Measurements from ENCODE around the gene HIPK2.

HIPK2 gene

DNA sequence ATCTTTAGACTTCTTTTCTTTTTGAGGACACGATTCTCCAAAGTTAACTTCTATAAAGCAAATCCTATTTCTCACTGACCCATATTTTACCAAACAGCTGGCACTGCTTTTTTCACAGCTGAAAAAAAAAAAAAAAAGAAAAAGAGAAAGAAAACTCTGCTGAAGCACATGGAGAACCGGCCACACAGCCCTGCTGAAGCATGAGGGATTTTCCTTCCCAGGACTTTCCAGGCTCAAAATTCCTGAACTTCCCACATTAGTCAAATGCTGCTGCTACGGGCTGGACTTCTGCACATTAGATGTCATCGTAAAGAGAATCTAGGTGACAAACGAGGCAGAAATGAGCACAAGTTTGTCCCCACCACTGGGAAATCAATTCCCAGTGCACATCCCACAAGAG lies 25.2 kb downstream of the HIPK2 start:
- no peak for DNase-seq (ENCODE audit: low read depth in 2 of 2)

DNA sequence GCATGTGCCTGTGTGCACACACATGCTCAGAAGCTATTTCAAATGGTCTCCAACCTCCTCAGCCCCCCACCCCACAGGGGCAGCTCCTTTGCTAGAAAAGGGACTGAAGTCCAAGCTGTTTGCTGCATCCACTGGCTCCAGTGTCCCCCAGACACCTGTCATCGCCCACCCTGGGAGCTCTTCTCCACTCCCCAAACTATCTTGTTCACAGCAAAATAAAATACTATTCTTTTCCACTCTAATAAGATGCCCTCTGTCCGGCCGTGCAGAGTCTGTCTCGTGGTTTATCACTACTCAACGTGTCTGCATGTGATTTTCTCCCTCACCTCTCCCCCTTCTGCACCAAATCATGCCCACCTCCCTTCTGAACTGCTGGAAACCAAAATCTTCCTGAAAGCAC lies 25.6 kb downstream of the HIPK2 start:
- DNase-seq (ENCODE audit: low read depth in 2 of 2): no peak

DNA sequence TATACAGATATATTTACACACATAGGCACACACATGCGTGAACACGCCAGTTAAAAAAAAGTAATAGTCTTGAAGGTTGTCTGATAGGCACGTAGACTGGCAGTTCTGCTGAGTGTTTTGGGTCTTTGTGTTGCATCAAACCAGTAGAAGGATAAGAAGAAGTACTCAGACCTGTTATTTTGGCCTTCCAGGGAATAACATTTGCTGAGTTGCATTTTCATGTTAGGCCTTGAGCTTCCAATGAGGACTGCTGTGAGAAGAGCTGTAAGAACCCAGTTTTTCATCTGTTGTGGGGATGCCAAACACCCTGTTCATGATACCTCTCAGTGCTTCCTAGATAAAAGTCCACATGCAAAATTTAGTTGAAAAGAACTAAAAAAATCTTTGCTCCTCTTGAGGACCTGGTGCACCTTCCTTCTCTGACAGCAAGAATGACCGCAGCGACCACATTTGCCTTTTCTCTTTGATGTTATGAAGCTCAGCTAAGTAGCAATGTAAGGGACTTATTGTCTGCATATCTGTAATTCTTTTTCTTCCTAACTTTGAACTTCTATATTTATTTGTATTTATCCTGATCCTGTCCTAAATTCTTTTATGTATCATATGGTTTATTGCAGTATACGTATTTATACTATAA lies 27.2 kb downstream of the HIPK2 start:
- DNase-seq (ENCODE audit: low read depth in 2 of 2): no peak

DNA sequence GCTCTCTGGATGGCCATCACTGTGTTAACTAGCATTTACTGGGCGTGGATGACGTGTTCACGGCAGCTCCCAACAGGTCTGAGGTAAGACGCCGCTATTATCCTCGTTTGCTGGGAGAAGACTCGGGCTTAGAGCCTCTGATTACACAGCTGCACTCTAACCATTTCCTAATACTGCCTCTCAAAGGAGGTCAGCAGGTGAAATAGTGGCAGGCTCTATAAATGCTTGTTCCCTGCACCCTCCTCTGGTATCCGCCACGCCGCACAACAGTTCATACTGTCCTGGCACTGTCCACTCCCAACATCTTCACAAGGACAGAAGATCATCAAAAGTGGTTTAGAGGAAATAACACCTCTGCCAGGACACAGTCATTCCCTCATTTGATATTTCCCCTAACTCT lies 28.3 kb downstream of the HIPK2 start:
- DNase-seq (ENCODE audit: low read depth in 2 of 2): no peak

DNA sequence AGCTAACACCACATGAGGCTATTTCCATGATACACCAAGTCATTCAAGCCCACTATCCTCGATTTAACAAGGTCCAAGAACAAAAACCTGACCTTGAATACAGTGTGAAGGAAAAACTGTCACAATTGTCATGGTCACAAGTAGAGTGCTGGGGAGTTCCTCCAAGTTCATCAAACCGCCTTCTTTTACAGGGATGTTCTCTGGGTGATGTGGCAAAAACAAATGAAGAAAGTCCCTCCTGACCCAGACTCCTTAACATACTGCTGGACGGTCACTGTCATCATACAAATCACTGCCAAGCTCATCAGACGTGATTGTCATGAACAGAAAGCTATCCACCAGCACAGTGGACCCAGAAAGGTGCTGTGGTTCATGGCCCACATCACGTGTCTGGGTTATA lies 28.9 kb downstream of the HIPK2 start:
- no peak for DNase-seq (ENCODE audit: low read depth in 2 of 2)

DNA sequence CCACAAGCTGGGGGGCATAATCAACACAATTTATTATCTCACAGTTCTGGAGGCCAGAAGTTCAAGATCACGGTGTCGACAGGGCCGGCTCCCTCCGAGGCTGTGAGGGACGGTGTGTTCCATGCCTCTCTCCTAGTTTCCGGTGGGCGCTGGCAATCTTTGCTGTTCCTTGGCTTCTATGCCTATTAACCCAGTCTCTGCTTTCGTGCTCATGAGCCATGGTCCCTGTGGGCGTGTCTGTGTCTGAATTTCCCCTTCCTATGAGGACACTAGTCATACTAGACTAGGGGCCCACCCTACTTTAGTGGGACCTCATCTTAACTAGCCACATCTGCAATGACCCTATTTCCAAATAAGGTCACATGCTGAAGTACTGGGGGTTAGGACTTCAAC lies 29.4 kb downstream of the HIPK2 start:
- DNase-seq (ENCODE audit: low read depth in 2 of 2): no peak

DNA sequence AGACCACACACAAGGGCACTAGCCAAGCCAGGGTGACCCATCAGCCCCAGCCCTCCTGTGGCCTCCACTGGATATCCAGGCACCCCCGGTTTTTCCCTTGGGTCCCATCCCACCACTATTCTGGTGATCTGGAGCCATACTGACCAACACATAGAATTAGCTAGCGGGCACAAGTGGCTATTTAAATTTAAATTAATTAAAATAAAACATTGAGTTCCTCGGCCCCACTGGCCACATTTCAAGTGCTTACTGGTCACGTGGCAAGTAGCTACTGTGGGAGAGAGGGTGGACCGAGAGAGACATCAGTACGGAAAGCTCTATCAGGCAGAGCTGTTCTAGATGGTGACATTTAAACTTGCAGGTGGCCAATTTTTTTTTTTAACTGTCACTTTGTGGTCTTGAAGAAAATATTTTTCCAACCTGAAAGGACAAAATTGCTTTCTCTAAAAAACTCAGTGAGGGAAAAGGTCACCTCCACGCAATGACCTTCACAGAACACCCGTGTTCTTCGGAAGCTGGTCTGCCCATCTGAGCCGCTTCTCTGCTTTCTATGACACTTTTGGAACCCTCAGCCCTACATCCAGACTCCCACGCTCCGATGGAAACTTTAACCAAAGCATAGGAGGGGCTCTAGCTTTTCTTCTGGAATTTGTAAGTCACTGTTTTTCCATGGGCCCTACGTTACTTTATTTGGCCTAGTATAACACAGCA lies 30.0 kb downstream of the HIPK2 start:
- no peak for DNase-seq (ENCODE audit: low read depth in 2 of 2)

DNA sequence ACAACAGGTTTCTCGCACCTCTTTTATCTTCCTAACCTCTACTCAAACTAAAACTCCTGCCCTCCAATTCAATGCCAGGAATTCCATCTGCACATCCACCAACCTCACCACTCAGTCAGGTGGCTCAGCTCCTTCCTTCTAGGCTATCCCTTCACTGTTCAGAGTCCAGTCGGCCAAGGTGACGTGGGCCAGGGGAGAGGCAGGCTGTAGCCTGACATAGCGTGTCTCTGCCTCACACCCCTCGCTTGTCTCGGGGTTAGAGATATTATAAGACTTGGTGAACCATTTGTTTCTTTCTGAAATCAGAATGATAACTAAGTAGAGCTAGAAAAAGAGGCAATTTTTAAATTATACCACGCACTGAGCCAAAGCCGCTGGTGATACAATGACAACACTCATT lies 31.1 kb downstream of the HIPK2 start:
- DNase-seq (ENCODE audit: low read depth in 2 of 2): no peak

DNA sequence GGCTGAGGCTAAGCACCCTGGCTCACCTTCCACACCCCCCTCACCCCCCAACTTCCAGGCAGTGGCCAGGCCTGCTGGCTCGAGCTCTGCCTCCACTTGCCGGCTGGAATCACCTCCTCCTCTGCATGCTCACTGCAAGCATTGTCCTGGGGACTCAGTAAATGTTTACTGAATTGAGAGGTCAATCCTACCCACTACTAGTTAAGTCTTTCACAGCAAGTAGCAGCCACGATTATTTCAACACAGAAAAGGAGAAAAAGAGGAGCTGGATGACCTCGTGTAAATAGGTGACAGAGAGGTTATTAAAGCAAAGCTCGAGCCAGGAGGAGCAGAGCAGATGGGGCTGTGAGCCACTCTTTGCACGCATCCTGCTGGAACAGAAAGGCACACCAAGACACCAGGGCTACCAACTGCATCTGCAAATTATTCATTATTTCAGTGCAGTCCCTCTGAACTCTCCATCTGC lies 32.1 kb downstream of the HIPK2 start:
- no peak for DNase-seq (ENCODE audit: low read depth in 2 of 2)

DNA sequence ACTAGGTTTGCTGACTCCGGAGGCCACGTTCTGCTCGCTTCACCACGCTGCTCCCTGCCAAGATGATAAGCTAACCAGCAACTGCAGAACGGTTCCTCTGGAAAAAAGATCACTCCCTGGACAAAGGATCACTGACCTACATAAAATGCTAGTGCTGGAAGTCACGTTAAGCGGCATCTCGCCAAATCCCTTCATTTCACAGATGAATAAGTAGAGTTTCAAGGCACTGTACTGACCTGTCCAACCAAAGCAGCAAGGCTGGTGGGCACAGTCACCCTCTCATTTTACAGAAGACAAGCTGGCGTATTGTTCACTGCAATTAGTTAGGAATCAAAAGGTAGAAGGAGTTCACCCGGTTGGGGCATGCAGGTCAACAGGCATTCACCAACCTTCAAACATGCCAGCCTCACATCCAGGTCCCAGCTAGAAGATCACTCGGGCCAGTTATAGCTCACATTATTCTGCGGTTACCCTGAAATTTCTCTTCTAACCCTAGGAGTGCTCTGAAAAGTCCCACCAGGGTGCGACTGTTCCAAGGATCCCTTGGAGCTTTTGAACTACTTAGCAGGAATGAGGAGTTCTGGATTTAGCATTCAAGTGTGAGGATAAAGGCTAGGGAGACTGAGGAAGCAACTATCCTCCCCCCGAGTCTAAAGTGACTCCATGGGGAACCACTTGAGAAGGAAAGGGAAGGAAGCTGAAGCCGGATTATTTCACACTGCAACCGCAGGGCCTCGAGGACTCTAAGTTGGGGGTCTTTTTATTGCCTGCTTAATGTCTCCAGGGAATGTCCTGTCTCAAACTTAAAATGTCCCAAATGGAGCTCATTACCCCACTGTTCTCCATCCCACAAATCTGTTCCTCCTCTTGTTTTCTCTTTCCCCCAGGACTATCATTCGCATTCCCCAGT lies 32.8 kb downstream of the HIPK2 start:
- no peak for DNase-seq (ENCODE audit: low read depth in 2 of 2)

DNA sequence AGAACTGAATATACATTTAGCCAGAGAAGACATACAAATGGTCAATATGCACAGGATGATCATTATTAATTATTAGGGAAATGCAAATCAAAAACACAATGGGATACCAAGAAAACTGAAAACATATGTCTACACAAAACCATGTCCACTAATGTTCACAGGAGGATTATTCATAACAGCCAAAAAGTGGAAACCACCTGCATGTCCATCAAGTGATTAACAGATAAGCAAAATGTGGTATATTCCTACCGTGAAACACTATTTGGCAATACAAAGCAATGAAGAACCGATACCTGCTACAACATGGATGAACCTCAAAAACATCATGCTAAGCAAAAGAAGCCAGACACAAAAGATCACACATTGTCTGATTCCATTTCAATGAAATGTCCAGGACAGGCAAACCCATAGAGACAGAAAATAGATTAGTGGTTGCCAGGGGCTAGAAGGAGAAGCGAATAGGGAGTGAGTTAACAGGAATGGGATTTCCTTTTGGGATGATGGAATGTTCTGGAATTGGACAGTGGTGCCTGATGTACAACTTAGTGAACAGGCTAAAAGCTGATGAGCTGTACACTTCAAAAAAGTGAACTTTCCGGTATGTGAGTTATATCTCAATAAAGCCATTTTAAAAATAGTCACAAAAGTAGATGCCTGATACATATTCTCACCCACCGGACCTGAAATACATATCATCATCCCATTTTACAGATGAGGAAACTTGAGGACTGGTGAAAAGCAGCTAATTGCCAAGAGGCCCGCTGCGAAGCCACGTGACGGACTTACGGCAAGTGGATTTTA lies 33.6 kb downstream of the HIPK2 start:
- DNase-seq (ENCODE audit: low read depth in 2 of 2): no peak

DNA sequence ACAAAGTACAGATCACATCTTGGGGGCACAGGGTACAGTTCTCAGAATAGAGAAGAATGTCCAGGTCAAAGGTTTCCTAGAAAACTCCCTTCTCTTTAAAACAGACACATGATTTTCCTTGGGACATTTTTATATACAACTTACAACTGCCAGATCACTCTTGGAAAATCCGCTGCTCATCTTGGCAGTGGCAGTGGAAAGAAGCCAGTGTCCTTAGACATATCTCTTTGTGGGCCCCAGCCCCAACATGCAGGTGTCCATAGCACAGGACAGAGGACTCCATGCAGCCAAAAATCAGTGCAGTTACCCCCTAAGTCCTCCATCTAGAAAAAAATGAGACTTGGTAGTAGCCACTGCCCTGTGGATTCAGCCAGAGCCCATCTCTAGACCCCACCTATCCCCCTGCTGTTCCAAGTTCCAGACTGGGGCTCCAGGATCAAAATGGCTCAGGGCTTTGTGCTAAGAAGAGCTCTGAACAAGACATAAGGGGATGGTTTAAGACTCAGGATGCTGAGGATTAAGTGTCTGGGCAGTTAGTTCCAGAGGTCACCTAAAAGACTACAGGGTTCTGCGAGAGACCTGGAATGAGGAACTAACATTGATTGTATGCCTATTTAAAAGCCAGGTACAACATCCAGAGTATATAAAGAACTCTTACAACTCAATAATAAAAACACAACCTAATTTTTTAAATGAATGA lies 34.4 kb downstream of the HIPK2 start:
- DNase-seq (ENCODE audit: low read depth in 2 of 2): no peak

DNA sequence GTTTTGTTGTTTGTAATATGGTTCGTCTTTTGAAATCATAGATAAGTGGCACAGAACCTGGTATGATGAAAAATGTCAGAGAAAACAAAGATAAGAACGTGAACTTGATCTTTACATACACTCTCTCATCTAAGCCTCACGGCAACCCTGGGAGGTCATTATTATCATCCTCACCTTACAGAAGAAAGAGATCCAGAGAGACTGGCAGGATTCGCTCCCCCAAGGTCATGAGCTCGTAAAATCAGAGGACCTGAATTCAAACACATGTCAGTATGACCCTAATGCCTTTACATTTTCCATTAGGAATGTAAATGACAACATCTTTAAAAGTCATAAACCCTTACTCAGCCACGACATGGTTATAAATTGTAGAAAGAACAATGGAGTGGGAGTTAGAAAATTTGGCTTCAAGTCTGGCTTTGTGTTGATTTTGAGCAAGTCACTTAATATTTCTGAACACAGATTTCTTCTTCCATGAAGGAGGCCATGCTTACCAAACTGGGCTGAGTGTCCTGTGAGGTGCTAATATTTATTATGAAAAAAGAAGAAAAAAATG lies 35.9 kb downstream of the HIPK2 start:
- no peak for DNase-seq (ENCODE audit: low read depth in 2 of 2)

DNA sequence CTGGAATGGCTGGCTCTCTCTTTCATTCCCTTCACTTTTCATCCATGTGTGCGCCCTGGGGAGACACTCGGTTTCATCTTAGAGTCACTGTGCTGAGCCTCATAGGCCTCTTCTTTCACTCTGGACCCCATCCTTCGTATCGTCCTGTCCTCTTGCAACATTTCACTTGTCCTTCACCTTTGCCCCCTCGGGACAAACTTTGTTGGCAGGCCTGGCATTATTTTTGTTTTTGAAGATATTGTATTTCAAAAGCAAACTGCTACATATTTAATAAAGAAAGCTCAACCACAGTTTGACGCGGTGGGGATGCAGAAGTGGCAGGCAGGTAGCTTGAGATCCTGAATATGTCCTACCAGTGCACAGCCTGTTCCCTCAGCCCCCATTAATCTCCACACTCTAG lies 36.6 kb downstream of the HIPK2 start:
- DNase-seq (ENCODE audit: low read depth in 2 of 2): no peak

DNA sequence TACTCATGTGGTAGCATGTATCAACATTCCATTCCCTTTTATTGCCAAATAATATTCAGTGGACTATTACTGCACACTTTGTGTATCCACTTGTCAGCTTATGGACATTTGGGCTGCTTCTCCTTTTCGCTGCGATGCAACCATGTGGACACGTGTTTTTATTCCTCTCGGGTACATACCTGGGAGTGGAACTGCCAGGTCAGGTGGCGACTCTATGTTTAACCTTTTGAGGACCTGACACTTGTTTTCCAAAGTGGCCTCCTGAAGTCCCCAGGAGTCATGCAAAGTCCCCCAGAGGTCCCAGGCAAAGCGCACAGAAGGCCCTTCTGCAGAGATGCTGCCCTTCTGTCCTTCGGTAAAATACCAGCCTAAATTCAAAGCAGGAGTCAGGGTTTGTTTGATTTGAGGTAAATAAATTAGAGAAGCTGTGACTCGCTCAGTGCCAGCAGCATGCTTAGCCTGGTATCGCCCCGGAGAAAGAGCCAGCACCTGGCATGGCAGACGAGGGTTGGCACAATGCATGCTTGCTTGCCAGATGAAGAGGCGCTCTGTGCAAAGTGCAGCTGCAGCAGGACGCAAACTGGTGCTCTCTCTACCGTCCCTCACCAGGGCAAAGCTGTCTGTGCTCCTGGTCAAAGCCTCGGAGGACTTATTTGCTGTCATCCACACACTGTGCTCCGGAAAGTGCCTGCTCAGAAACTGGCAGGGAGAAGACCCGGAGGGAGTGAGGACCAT lies 37.8 kb downstream of the HIPK2 start:
- DNase-seq (ENCODE audit: low read depth in 2 of 2): no peak

DNA sequence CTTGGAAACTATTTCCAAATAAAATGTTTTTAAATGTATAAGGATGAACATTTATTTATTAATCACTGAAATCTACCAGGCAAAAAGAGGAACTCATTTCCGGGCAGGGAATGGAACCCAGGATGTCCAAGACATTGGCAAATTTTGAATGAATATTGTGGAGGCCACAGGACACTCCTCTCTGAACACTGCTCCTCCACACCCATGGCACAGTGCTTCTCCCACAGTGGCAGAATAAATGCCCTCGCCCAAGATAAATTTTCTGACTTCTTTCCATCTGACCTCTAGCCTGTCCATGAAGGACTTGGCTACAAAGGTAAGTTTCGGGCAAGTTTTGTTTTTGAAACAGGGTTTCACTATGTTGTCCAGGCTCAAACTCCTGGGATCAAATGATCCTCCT lies 39.0 kb downstream of the HIPK2 start:
- DNase-seq (ENCODE audit: low read depth in 2 of 2): no peak

DNA sequence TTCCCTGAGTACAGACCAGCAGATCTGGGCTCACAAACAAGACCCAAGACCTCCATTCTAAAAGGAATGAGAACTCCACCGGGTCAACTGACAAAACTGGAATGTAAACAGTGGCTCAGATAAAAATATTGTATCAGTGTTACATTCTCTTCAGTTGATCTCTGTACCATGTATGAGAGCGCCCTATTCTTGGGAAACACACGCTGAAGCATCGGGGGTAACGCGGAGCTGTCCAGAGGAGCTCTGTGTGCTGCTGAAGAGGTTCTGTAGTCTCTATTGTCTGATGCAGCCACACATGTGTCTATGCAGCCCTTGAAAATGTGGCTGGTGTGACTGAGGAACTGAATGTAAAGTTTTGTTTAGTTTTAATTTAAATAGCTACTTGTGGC lies 39.7 kb downstream of the HIPK2 start:
- DNase-seq (ENCODE audit: low read depth in 2 of 2): no peak

DNA sequence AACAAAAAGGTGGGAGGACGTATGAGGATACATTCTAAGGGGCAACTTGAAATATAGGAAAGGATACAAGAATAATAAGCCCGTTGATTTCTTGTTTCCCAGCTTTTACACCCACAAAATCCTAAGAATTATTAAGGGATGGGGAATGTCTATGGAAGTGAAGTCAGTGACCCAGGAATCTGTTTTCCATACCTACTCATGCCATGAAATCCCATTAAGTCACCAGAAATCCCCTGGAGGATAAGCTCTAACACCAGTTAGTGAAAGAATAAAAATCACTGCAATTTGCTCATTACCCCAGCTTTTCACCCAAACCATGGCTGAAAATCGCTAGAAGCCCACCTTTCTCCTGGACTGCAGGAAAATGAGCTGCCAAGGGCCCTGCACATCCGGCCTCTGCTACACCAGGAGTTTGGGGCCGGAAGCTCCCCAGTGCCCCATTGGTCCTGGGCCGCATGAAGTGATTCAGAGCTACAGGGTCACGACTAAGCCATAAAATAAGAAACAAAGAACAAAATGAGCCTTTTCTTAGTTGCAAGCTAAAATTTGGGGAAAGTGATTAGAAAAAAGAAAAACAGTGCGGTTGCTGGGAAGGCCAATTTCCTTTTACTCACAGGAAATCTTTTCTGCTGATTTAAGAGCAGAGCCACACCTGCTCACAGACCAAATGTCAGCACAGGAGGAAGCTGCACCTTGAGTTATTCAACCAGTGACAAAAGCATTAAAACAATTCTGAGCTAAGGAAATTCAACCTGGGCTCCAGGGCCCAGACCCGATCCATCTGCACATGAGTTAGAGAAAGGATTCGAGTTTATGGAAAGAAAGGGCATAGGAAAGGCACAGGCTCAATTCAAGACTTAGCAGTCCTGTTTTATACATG lies 40.3 kb downstream of the HIPK2 start:
- no peak for DNase-seq (ENCODE audit: low read depth in 2 of 2)

DNA sequence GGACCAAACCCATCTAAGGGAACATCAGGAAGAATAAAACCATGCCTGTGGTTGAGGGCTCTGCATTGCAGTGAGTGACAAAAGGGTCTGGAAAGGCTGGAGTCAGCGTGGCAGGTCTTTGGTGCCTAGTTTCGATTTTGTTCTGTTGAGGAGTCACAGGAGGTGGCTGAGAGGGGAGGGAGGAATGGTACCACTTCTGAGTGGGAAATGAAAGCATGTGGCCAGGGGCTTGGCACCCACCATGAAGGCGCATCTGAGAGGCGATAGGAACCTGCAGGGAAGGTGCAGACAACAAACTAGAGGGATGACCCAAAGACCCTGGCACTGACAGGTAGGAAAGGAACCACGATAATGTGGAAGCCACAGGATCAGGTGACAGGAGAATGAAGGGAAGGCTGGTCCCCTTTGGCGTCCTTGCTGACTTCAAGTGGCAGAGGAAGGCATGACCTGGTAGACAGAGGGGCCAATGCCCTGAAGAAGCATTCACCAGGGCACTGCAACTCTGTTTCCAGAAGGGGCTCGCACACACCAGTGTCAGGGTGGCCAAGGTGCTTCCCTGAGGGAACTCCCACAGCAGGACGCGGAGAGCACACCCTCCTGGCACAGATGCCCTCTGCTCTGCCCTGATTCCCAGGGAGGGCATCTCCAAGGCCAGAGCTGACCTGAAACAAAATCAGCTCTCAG lies 41.7 kb downstream of the HIPK2 start:
- DNase-seq (ENCODE audit: low read depth in 2 of 2): no peak

All from fibroblast of skin of left biceps (primary cell).